ENCODE results near the gene GJB6. TPM values are rescaled to one million over a fixed set of nuclear protein-coding genes. Genes with fewer than 3 reads are reported as not detected.

The GJB6 gene
- total RNA-seq, 1 experiment from 2014 or later: 0.84 TPM

GRCh38 chr13:20190076-20190475, 42.0 kb downstream of the GJB6 start:
- peaks cover 27% of the 10 kb centered on the region for H3K4me1 ChIP-seq (ENCODE audit: insufficient read depth, low read length)
- no peaks in the 10 kb centered on the region for H3K9me3 ChIP-seq (ENCODE audit: low read length)
- intact Hi-C loops (cut with micrococcal nuclease): loop anchor here (1.0 to 5.0 kb wide), 6 partner anchors 15 to 582 kb away; partner anchors contain the start of genes EEF1AKMT1 and IFT88
- DNase-seq (no peak), ATAC-seq (no peak)
- H3K4me3 ChIP-seq (ENCODE audit: low read length): peak overlapping the region; percentile 19; the same call in 1 of the 2 replicates
- no peak overlapping the region for H2AFZ ChIP-seq (ENCODE audit: low read length)
- no peaks in the 10 kb centered on the region for H3K27me3 ChIP-seq (ENCODE audit: low read length)
- peak overlapping the region; percentile 87 for H3K4me2 ChIP-seq (ENCODE audit: low read length)
- H3F3A ChIP-seq (ENCODE audit: low read length, unreplicated experiment): no peaks in the 10 kb centered on the region
- H3K9me2 ChIP-seq (replicated peaks; ENCODE audit: low read length): no peaks in the 10 kb centered on the region
- H4K20me1 ChIP-seq (ENCODE audit: low read length): no peaks in the 10 kb centered on the region
- H3K9ac ChIP-seq (ENCODE audit: low read length): peak overlapping the region; percentile 35; the same call in 1 of the 2 replicates
- no TSS peak for BruUV-seq (replicated peaks)
- ChIA-PET CTCF (no interaction called here), POLR2A (ENCODE audit: unreplicated experiment) (no interaction called here)
- TF ChIP-seq CTCF (conservative IDR thresholded peaks at IDR 0.05; ENCODE audit: low read depth, low read length) (no peak), EZH2 (IDR thresholded peaks at IDR 0.05; ENCODE audit: low read length, unreplicated experiment) (no peak), EZH2phosphoT487 (IDR thresholded peaks at IDR 0.05; ENCODE audit: borderline replicate concordance, low read length) (no peak)
- H3K36me3 ChIP-seq (ENCODE audit: low read depth, low read length): peaks cover 17% of the 10 kb centered on the region; the same call in 1 of the 2 replicates
- peak overlapping the region; percentile 86 for H3K27ac ChIP-seq (ENCODE audit: low read length)
- H3K79me2 ChIP-seq (ENCODE audit: low read length): peaks cover 39% of the 10 kb centered on the region

GRCh38 chr13:20188667-20189553, 43.2 kb downstream of the GJB6 start:
- Histone ChIP-seq H2AFZ (ENCODE audit: low read length) (no peak overlapping the region), H3K9ac (ENCODE audit: low read length) (no peak overlapping the region), H3F3A (ENCODE audit: low read length, unreplicated experiment) (no peaks in the 10 kb centered on the region), H3K27me3 (ENCODE audit: low read length) (no peaks in the 10 kb centered on the region), H3K4me2 (ENCODE audit: low read length) (no peak overlapping the region), H4K20me1 (ENCODE audit: low read length) (no peaks in the 10 kb centered on the region), H3K9me2 (replicated peaks; ENCODE audit: low read length) (no peaks in the 10 kb centered on the region), H3K4me3 (ENCODE audit: low read length) (no peak overlapping the region), H3K4me1 (ENCODE audit: insufficient read depth, low read length) (peaks cover 27% of the 10 kb centered on the region), H3K27ac (ENCODE audit: low read length) (no peak overlapping the region), H3K79me2 (ENCODE audit: low read length) (peaks cover 39% of the 10 kb centered on the region), H3K9me3 (ENCODE audit: low read length) (no peaks in the 10 kb centered on the region), H3K36me3 (ENCODE audit: low read depth, low read length) (peaks cover 17% of the 10 kb centered on the region; the same call in 1 of the 2 replicates)
- BruUV-seq (replicated peaks): no TSS peak
- ChIA-PET POLR2A (ENCODE audit: unreplicated experiment) (no interaction called here), CTCF (no interaction called here)
- no peak for TF ChIP-seq EZH2phosphoT487 (IDR thresholded peaks at IDR 0.05; ENCODE audit: borderline replicate concordance, low read length)
- TF ChIP-seq CTCF (conservative IDR thresholded peaks at IDR 0.05; ENCODE audit: low read depth, low read length): peak; percentile 31; the same call in 1 of the 2 replicates
- DNase-seq (no peak), ATAC-seq (no peak)
- intact Hi-C loops (cut with micrococcal nuclease): loop anchor here (10.0 kb wide), 1 partner anchor 736 kb away; no protein-coding TSS in a partner anchor

- no peaks in the 10 kb centered on the region for H4K20me1 ChIP-seq (ENCODE audit: low read length)
- no peaks in the 10 kb centered on the region for H3K9me2 ChIP-seq (replicated peaks; ENCODE audit: low read length)
- no peak overlapping the region for H3K4me2 ChIP-seq (ENCODE audit: low read length)
- no peaks in the 10 kb centered on the region for H3K27me3 ChIP-seq (ENCODE audit: low read length)
- TF ChIP-seq EZH2 (IDR thresholded peaks at IDR 0.05; ENCODE audit: low read length, unreplicated experiment) (no peak), EZH2phosphoT487 (IDR thresholded peaks at IDR 0.05; ENCODE audit: borderline replicate concordance, low read length) (no peak), CTCF (conservative IDR thresholded peaks at IDR 0.05; ENCODE audit: low read depth, low read length) (no peak)
- no peak overlapping the region for H3K9ac ChIP-seq (ENCODE audit: low read length)
- no TSS peak for BruUV-seq (replicated peaks)
- peaks cover 24% of the 10 kb centered on the region for H3K4me1 ChIP-seq (ENCODE audit: insufficient read depth, low read length)
- DNase-seq: no peak
- POLR2A ChIA-PET (ENCODE audit: unreplicated experiment): no interaction called here
- CTCF ChIA-PET: no interaction called here
- H3K36me3 ChIP-seq (ENCODE audit: low read depth, low read length): peaks cover 17% of the 10 kb centered on the region; the same call in 1 of the 2 replicates
- peaks cover 32% of the 10 kb centered on the region for H3K79me2 ChIP-seq (ENCODE audit: low read length)
- ATAC-seq: no peak
- H3K4me3 ChIP-seq (ENCODE audit: low read length): no peak overlapping the region
- intact Hi-C loops (cut with micrococcal nuclease): loop anchor here (10.0 kb wide), 1 partner anchor 738 kb away; no protein-coding TSS in a partner anchor
- no peaks in the 10 kb centered on the region for H3K9me3 ChIP-seq (ENCODE audit: low read length)
- no peak overlapping the region for H2AFZ ChIP-seq (ENCODE audit: low read length)
- no peak overlapping the region for H3K27ac ChIP-seq (ENCODE audit: low read length)
- no peaks in the 10 kb centered on the region for H3F3A ChIP-seq (ENCODE audit: low read length, unreplicated experiment)
Observed at GRCh38 chr13:20186771-20187170, 45.3 kb downstream of the GJB6 start.
